Fibroblast of lung (primary cell): ENCODE measurements around the gene NHLH1. TPM values are rescaled to one million over a fixed set of nuclear protein-coding genes. Genes with fewer than 3 reads are reported as not detected.
A peak's percentile ranks its signal among the peaks of the same experiment; 100 is the strongest.

Source experiments
- DNase-seq, 2 donors: peaks; one replicate each; pipeline versions ENCODE4 v3.0.0 to v3.0.0-alpha.2; 2010; ENCODE audit warnings: low read depth in 2 of 2
- H2AFZ ChIP-seq: 2 replicates; pipeline ENCODE4 v1.5.1; 2012; ENCODE audit warnings: low read length, control low read depth, inconsistent platforms
- H3K27ac ChIP-seq: 2 replicates; pipeline ENCODE4 v1.5.1; 2011; ENCODE audit warnings: low read length, control low read depth; ENCODE audit not compliant: insufficient read depth
- H3K27me3 ChIP-seq: 2 replicates; pipeline ENCODE4 v1.5.1; 2011; ENCODE audit warnings: mild to moderate bottlenecking, low read length; ENCODE audit not compliant: control insufficient read depth, insufficient read depth
- H3K36me3 ChIP-seq: 2 replicates; pipeline ENCODE4 v1.5.1; 2011; ENCODE audit warnings: low read length; ENCODE audit not compliant: control insufficient read depth, insufficient read depth
- H3K4me1 ChIP-seq: 2 replicates; pipeline ENCODE4 v1.5.1; 2011; ENCODE audit warnings: low read length; ENCODE audit not compliant: control insufficient read depth, insufficient read depth; ENCODE audit errors: extremely low read depth
- H3K4me2 ChIP-seq: 2 replicates; pipeline ENCODE4 v1.5.1; 2011; ENCODE audit warnings: low read length, control low read depth; ENCODE audit not compliant: insufficient read depth; ENCODE audit errors: extremely low read depth
- H3K4me3 ChIP-seq, 4 experiments: fragments of 200-600 bp in 1 of 4; sonication (generic) in 1 of 4; replicated peaks in 1 of 4; 2 replicates each; pipeline ENCODE4 v1.5.1; 2011 to 2016; ENCODE audit warnings: low read length in 4 of 4, low read depth in 3 of 4, mild to moderate bottlenecking in 3 of 4, control low read depth in 2 of 4, inconsistent platforms in 1 of 4, mixed read lengths in 1 of 4; ENCODE audit not compliant: insufficient read depth in 1 of 4; ENCODE audit errors: control extremely low read depth in 1 of 4
- H3K79me2 ChIP-seq: 2 replicates; pipeline ENCODE4 v1.5.1; 2012; ENCODE audit warnings: mild to moderate bottlenecking, low read length, inconsistent platforms; ENCODE audit not compliant: control insufficient read depth, insufficient read depth
- H3K9ac ChIP-seq: 2 replicates; pipeline ENCODE4 v1.5.1; 2011; ENCODE audit warnings: mild to moderate bottlenecking, low read length, control low read depth; ENCODE audit not compliant: insufficient read depth
- H3K9me3 ChIP-seq: 2 replicates; pipeline ENCODE4 v1.5.1; 2012; ENCODE audit warnings: low read depth, low read length; ENCODE audit not compliant: control insufficient read depth, insufficient read depth
- H4K20me1 ChIP-seq: 2 replicates; pipeline ENCODE4 v1.5.1; 2011; ENCODE audit warnings: low read length; ENCODE audit not compliant: control insufficient read depth, insufficient read depth; ENCODE audit errors: extremely low read depth
- EZH2 ChIP-seq: IDR thresholded peaks from 2 replicates; pipeline ENCODE4 v1.5.1; 2012; ENCODE audit warnings: low read length, control low read depth, mild to moderate bottlenecking; ENCODE audit errors: missing control alignments
- polyA plus RNA-seq, 2 donors: library from polyadenylated mRNA; depleted of rRNA in 1 of 2; stranded (reverse) in 1 of 2; unstranded in 1 of 2; fragments of >200 nt; gene quantifications; 2 replicates each; pipeline ENCODE4 v1.2.1, GENCODE V29; 2011 to 2012; ENCODE audit warnings: missing spikeins in 1 of 2
- total RNA-seq: library from RNA; depleted of rRNA; stranded (reverse); fragments of >200 nt; gene quantifications from 2 replicates; pipeline ENCODE4 v1.2.1, GENCODE V29; 2014
- TF ChIP-seq, protein P1 (sequence below), 2 donors: IDR thresholded peaks in 1 of 2; conservative IDR thresholded peaks in 1 of 2; 1 replicate in 1 of 2; 2 replicates in 1 of 2; pipeline ENCODE4 v1.5.1; 2011 to 2012; ENCODE audit warnings: low read length in 2 of 2, control low read depth in 1 of 2, inconsistent platforms in 1 of 2, low read depth in 1 of 2, mild to moderate bottlenecking in 1 of 2

Gene NHLH1
- total and polyA plus RNA-seq, 2 donors (not counting 1 experiment from before 2014, with no cell fraction given) = 0.05 TPM; not detected in 1

GRCh38 chr1:160401487-160401805 is 34.6 kb downstream of the NHLH1 start:
- peaks cover 40% of the 10 kb centered on the region for H3K27me3 ChIP-seq

GRCh38 chr1:160402001-160402795 is 35.3 kb downstream of the NHLH1 start:
- no peaks in the 10 kb centered on the region for H3K36me3 ChIP-seq
- H3K9ac ChIP-seq = no peak overlapping the region
- no peaks in the 10 kb centered on the region for H3K79me2 ChIP-seq
- TF ChIP-seq, protein P1, sequence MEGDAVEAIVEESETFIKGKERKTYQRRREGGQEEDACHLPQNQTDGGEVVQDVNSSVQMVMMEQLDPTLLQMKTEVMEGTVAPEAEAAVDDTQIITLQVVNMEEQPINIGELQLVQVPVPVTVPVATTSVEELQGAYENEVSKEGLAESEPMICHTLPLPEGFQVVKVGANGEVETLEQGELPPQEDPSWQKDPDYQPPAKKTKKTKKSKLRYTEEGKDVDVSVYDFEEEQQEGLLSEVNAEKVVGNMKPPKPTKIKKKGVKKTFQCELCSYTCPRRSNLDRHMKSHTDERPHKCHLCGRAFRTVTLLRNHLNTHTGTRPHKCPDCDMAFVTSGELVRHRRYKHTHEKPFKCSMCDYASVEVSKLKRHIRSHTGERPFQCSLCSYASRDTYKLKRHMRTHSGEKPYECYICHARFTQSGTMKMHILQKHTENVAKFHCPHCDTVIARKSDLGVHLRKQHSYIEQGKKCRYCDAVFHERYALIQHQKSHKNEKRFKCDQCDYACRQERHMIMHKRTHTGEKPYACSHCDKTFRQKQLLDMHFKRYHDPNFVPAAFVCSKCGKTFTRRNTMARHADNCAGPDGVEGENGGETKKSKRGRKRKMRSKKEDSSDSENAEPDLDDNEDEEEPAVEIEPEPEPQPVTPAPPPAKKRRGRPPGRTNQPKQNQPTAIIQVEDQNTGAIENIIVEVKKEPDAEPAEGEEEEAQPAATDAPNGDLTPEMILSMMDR (conservative IDR thresholded peaks at IDR 0.05 in 1 of 2, IDR thresholded peaks at IDR 0.05 in 1 of 2; ENCODE audit: low read depth in 1 of 2, low read length in 2 of 2) = no peak
- TF ChIP-seq EZH2 = no peak
- no peaks in the 10 kb centered on the region for H3K9me3 ChIP-seq
- H3K27me3 ChIP-seq = peaks cover 40% of the 10 kb centered on the region
- no peaks in the 10 kb centered on the region for H3K4me1 ChIP-seq
- no peak for DNase-seq
- H3K4me2 ChIP-seq = no peak overlapping the region
- no peak overlapping the region for H3K4me3 ChIP-seq
- no peaks in the 10 kb centered on the region for H4K20me1 ChIP-seq
- H3K27ac ChIP-seq = no peak overlapping the region
- no peak overlapping the region for H2AFZ ChIP-seq

More at GRCh38 chr1:160401487-160401805, 34.6 kb downstream of the NHLH1 start:
- Histone ChIP-seq H4K20me1 (no peaks in the 10 kb centered on the region), H3K9me3 (no peaks in the 10 kb centered on the region), H3K9ac (no peak overlapping the region), H3K4me2 (no peak overlapping the region), H3K4me1 (no peaks in the 10 kb centered on the region), H3K36me3 (no peaks in the 10 kb centered on the region), H3K79me2 (no peaks in the 10 kb centered on the region), H2AFZ (no peak overlapping the region), H3K4me3 (peak overlapping the region in 1 of 4 experiments; percentile 50), H3K27ac (no peak overlapping the region)
- peak; percentile 70 for TF ChIP-seq EZH2
- TF ChIP-seq, protein P1 (conservative IDR thresholded peaks at IDR 0.05 in 1 of 2, IDR thresholded peaks at IDR 0.05 in 1 of 2; ENCODE audit: low read depth in 1 of 2, low read length in 2 of 2) = no peak
- DNase-seq = no peak

DNA sequence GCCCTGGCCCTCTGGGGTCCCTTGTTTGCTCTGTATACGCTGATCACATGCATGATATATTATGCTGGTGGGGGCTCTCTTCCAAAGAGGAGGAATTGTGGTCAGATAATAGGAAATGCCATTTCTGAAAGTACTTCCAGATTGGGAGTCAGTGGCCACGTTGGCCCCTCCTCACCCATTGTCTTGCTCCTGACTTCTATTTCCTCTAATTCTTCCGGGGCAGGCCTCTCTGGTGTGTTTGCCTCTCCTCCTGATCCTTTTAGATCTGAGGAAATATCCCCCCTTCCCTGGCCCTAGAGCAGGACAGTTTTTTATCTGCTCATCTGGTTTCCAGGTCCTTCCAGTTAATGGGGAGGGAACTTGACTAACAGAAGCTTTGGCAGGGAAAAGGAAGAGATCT is 36.4 kb downstream of the NHLH1 start:
- Histone ChIP-seq H3K4me2 (no peak overlapping the region), H3K9ac (no peak overlapping the region), H4K20me1 (no peaks in the 10 kb centered on the region), H2AFZ (no peak overlapping the region), H3K79me2 (no peaks in the 10 kb centered on the region), H3K9me3 (no peaks in the 10 kb centered on the region), H3K4me3 (no peak overlapping the region), H3K27ac (no peak overlapping the region), H3K36me3 (no peaks in the 10 kb centered on the region), H3K27me3 (peaks cover 37% of the 10 kb centered on the region), H3K4me1 (no peaks in the 10 kb centered on the region)
- no peak for DNase-seq
- TF ChIP-seq EZH2 = no peak
- TF ChIP-seq, protein P1 (conservative IDR thresholded peaks at IDR 0.05 in 1 of 2, IDR thresholded peaks at IDR 0.05 in 1 of 2; ENCODE audit: low read depth in 1 of 2, low read length in 2 of 2) = no peak
